ENCODE measurements around the gene HOXD8. TPM values are rescaled to one million over a fixed set of nuclear protein-coding genes. Genes with fewer than 3 reads are reported as not detected.

The HOXD8 gene
- total and polyA plus RNA-seq, 2 of the 8 experiments (the other 6 are each of a cell fraction or from before 2014, with no cell fraction given) = not detected

GRCh38 chr2:176142281-176142680, 12.8 kb downstream of the HOXD8 start:
- FAIRE-seq = no peak
- Histone ChIP-seq H3K56ac (replicated peaks; ENCODE audit: insufficient read length, low read depth, low read length) (no peak overlapping the region), H3K23ac (ENCODE audit: insufficient read length) (no peak overlapping the region), H3K4me3 (ENCODE audit: extremely low read depth in 1 of 4, insufficient read depth in 2 of 4, low read depth in 3 of 4, low read length in 4 of 4) (no peak overlapping the region), H3K4ac (replicated peaks; ENCODE audit: insufficient read length, low read depth, low read length) (no peak overlapping the region), H2BK12ac (ENCODE audit: low read depth, low read length) (no peak overlapping the region), H2AFZ (ENCODE audit: low read length) (no peak overlapping the region), H3K23me2 (ENCODE audit: low read depth, low read length) (no peaks in the 10 kb centered on the region), H3K79me1 (ENCODE audit: low read depth, low read length) (no peaks in the 10 kb centered on the region), H3K9ac (replicated peaks in 1 of 4; ENCODE audit: extremely low read depth in 1 of 4, low read depth in 3 of 4, low read length in 3 of 4) (no peak overlapping the region), H3K9me3 (ENCODE audit: insufficient read depth in 2 of 2, low read depth in 1 of 2, low read length in 1 of 2) (no peaks in the 10 kb centered on the region; a peak in 1 of 4 replicates), H4K91ac (replicated peaks; ENCODE audit: insufficient read length, low read length) (no peak overlapping the region), H4K8ac (ENCODE audit: extremely low read depth, insufficient read depth, low read length) (no peak overlapping the region), H2BK20ac (ENCODE audit: low read length) (no peak overlapping the region), H4K20me1 (replicated peaks in 1 of 2; ENCODE audit: control insufficient read depth in 1 of 2, insufficient read depth in 2 of 2, low read length in 2 of 2) (peaks cover 9 to 15% of the 10 kb centered on the region in 2 experiments), H2BK5ac (ENCODE audit: low read depth, low read length) (no peak overlapping the region), H3K14ac (ENCODE audit: insufficient read length) (no peak overlapping the region), H3K4me2 (ENCODE audit: insufficient read depth in 1 of 2, low read depth in 2 of 2, low read length in 2 of 2) (no peak overlapping the region), H3K18ac (ENCODE audit: extremely low read depth, low read length) (no peak overlapping the region), H3K4me1 (replicated peaks in 1 of 4; ENCODE audit: control insufficient read depth in 3 of 4, insufficient read depth in 4 of 4, low read length in 3 of 4) (peaks cover 0 to 4% (median 2%) of the 10 kb centered on the region in 4 experiments; a peak in 4 of 7 replicates), H3K79me2 (ENCODE audit: control insufficient read depth in 1 of 2, insufficient read depth in 2 of 2, low read length in 2 of 2) (no peaks in the 10 kb centered on the region), H2BK15ac (ENCODE audit: low read length) (no peak overlapping the region), H3K36me3 (ENCODE audit: control insufficient read depth in 2 of 4, insufficient read depth in 4 of 4, low read length in 3 of 4) (peaks cover 0 to 2% (median 0%) of the 10 kb centered on the region in 4 experiments; a peak in 1 of 8 replicates), H2AK5ac (ENCODE audit: low read depth, low read length) (no peak overlapping the region), H3K27ac (ENCODE audit: low read depth, low read length) (no peak overlapping the region), H3K27me3 (replicated peaks in 1 of 4; ENCODE audit: control insufficient read depth in 3 of 4, extremely low read depth in 1 of 4, insufficient read depth in 3 of 4, low read length in 3 of 4) (peaks cover 84 to 100% (median 96%) of the 10 kb centered on the region in 4 experiments), H2BK120ac (replicated peaks; ENCODE audit: low read depth, low read length) (no peak overlapping the region), H4K5ac (ENCODE audit: insufficient read length, low read depth, low read length) (no peak overlapping the region)
- DNase-seq (ENCODE audit: low read depth in 1 of 2, low spot score in 2 of 2) = no peak
- WGBS, 2 experiments (ENCODE audit: extremely low coverage in 1 of 2, insufficient coverage in 1 of 2, insufficient read length in 1 of 2, insufficient replicate concordance in 2 of 2, low coverage in 1 of 2, low lambda C conversion rate in 2 of 2, missing lambda C conversion rate in 1 of 2) = 90% methylated on average over 2 of the region's 2 CpGs; no CpG with 5 or more reads in 1 of the 2 experiments
- TF ChIP-seq SAP30 (IDR thresholded peaks at IDR 0.05; ENCODE audit: insufficient read depth, insufficient replicate concordance, low read length) = no peak
- TF ChIP-seq EZH2 (IDR thresholded peaks at IDR 0.05; ENCODE audit: low read depth, low read length, severe bottlenecking) = no peak
- no peak for TF ChIP-seq USF2 (IDR thresholded peaks at IDR 0.05; ENCODE audit: low read length)
- no peak for TF ChIP-seq RAD21 (IDR thresholded peaks at IDR 0.05 in 1 of 2, conservative IDR thresholded peaks at IDR 0.05 in 1 of 2; ENCODE audit: low read depth in 2 of 2, low read length in 2 of 2)
- no peak for TF ChIP-seq MAX (IDR thresholded peaks at IDR 0.05)
- no peak for TF ChIP-seq SP2 (IDR thresholded peaks at IDR 0.05; ENCODE audit: low read length)
- TF ChIP-seq POU5F1 (IDR thresholded peaks at IDR 0.05; ENCODE audit: low read depth, low read length) = no peak
- no peak for TF ChIP-seq RNF2 (IDR thresholded peaks at IDR 0.05; ENCODE audit: borderline replicate concordance, low read depth, low read length, missing control alignments, poor library complexity, severe bottlenecking)
- TF ChIP-seq TEAD4 (IDR thresholded peaks at IDR 0.05; ENCODE audit: low read depth, low read length) = no peak
- TF ChIP-seq JUN (IDR thresholded peaks at IDR 0.05; ENCODE audit: low read depth, low read length) = no peak
- TF ChIP-seq BACH1 (IDR thresholded peaks at IDR 0.05; ENCODE audit: low read length) = no peak
- TF ChIP-seq SUZ12 (IDR thresholded peaks at IDR 0.05; ENCODE audit: low read length) = no peak; the same call in 1 of the 2 replicates
- POLR2A ChIA-PET (ENCODE audit: partially characterized antibody) = no interaction called here
- CTCF ChIA-PET (ENCODE audit: partially characterized antibody) = interaction anchor here (0.6 to 10.0 kb wide), 8 partner anchors 11 to 979 kb away, joined by 3 to 119 read pairs (median 10); partner anchors contain the start of gene HOXD8
